ENCODE measurements around the gene ZNF814.

- TF ChIP-seq, protein P1, sequence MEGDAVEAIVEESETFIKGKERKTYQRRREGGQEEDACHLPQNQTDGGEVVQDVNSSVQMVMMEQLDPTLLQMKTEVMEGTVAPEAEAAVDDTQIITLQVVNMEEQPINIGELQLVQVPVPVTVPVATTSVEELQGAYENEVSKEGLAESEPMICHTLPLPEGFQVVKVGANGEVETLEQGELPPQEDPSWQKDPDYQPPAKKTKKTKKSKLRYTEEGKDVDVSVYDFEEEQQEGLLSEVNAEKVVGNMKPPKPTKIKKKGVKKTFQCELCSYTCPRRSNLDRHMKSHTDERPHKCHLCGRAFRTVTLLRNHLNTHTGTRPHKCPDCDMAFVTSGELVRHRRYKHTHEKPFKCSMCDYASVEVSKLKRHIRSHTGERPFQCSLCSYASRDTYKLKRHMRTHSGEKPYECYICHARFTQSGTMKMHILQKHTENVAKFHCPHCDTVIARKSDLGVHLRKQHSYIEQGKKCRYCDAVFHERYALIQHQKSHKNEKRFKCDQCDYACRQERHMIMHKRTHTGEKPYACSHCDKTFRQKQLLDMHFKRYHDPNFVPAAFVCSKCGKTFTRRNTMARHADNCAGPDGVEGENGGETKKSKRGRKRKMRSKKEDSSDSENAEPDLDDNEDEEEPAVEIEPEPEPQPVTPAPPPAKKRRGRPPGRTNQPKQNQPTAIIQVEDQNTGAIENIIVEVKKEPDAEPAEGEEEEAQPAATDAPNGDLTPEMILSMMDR (conservative IDR thresholded peaks at IDR 0.05), result peak; percentile 76
- no peak for TF ChIP-seq EZH2 (IDR thresholded peaks at IDR 0.05; ENCODE audit: low read depth)
Observed at GRCh38 chr19:57888560-57889231, at the start of gene ZNF814.

Measured in PC-9 (cell line).